ENCODE data around the gene IFT22.
"Not testable (repeated sequence)": the region's sequence is repeated elsewhere in the genome, so short reads cannot be mapped to it uniquely, and the experiment has no call there.

The IFT22 gene

DNA sequence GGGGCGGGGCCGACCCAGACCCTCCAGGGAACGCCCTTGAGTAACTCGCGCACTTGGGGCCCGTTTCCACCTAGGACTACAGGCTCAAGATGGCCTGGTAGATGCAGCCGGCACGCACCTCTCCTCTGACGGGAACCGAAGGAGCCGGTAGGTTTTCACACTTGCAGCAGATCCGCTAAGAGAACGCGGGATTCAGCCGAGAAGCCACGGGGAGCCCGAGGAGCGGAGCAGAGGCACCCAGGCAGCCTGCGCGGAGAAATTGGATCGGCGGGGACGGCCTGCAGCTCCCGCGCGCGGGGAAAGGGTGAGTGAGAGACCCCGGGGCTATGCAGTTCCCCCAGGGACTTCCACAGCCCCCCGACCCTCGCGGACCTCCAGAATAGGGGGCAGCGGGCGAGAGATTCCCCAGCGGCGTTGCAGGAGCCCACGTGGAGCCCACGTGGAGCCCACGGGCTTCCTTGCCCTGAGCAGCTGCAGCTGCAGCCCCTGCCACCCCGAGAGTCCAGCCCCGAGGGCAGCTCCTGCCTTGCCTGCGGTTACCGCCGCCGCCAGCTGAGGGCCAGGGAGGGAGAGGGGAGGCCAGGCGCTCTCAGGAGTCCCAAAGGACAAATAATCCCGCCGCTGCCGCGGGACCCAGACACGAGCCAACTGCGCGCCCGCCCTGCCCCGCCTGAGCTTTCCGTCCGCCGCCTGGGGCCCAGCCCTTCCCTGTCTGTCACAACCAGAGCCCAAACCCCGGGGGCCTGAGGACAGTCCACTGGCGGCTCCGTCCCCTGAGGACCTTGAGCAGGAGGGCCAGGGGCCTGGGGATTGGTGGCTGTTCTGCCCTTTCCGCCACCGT lies 13.1 kb downstream of the IFT22 start:
- no peak for DNase-seq

DNA sequence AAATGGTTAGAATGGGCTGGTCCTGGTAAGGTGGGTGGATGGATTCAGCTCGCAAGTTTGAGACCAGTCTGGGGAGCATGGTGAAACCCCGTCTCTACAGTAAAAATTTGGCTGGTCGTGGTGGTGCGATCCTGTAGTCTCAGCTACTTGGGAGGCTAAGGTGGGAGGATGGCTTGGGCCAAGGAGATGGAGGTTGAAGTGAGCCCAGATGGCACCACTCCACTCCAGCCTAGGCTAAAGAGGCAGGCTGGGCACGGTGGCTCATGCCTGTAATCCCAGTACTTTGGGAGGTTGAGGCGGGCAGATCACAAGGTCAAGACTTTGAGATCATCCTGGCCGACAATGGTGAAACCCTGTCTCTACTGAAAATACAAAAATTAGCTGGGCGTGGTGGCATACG lies 15.3 kb downstream of the IFT22 start:
- DNase-seq = no peak

DNA sequence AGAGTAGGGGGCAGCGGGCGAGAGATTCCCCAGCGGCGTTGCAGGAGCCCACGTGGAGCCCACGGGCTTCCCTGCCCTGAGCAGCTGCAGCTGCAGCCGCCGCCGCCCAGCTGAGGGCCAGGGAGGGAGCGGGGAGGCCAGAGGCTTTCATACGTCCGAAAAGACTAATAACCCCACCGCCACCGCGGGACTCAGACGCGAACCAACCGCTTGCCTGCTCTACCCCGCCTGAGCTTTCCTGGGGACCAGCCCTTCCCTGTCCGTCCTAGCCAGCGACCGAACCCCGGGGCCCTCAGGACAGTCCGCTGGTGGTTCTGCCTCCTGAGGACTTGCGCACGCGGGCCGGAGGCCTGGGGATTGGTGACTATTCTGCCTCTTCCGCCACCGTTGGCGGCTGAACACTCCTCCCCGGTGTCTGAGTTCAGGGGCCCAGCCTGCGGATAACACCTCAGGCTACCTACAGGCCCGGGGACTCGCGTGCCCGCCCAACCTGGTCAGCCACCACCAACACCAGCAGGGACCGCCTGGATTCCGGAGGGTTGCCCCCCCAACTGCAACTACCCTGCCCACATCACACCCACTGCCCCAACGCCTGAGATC lies 18.4 kb downstream of the IFT22 start:
- DNase-seq = no peak

DNA sequence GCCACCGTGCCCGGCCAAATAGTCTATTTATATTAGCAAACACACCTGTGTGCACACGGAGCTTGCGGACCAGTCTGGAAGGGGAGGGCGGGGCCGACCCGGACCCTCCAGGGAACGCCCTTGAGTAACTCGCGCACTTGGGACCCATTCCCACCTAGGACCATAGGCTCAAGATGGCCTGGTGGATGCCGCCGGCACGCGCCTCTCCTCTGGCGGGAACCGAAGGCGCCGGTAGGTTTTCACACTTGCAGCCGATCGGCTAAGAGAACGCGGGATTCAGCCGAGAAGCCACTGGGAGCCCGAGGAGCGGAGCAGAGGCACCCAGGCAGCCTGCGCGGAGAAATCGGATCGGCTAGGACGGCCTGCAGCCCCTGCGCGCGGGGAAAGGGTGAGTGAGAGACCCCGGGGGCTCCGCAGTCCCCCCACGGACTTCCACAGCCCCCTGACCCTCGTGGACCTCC lies 18.9 kb downstream of the IFT22 start:
- DNase-seq = no peak

DNA sequence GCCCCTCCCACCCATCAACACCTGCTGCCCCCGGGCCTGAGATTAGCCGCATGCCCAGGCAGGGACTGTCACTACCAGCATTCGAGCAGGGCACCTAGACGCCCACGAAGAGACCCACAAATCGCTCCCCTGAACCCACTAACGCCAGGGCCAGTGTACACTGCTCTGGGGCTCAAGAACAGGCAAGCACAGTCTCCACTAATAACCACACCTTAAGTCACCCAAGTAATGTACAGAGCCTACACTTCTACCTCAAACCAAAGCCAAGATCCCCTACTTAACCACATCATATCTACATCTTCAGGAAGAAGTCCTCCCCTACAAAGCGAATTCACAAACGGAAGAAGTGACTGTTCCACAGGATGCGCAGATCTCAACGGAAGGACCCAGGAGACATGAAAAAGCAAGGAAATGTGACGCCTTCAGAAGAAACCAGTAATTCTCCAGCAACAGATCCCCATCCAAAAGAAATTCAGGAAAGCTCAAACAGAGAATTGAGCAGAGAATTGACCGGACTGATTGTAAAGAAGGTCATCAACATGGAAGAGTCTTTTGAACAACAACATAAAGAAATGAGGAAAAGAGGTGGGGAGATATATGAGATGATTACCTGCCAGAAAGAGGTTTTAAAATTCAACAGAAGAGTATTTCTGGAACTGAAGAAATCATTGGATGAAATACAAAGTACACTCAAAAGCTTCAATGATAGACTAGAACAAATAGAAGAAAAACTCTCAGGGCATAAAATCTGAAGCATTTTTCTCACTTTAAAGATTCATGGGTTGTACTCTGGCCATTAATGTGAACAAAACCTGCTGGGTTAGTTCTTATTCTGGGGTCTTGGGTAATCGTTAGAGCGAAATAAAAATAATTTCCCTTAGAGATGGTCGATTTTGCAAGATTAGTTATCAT lies 20.9 kb downstream of the IFT22 start:
- DNase-seq = no peak

DNA sequence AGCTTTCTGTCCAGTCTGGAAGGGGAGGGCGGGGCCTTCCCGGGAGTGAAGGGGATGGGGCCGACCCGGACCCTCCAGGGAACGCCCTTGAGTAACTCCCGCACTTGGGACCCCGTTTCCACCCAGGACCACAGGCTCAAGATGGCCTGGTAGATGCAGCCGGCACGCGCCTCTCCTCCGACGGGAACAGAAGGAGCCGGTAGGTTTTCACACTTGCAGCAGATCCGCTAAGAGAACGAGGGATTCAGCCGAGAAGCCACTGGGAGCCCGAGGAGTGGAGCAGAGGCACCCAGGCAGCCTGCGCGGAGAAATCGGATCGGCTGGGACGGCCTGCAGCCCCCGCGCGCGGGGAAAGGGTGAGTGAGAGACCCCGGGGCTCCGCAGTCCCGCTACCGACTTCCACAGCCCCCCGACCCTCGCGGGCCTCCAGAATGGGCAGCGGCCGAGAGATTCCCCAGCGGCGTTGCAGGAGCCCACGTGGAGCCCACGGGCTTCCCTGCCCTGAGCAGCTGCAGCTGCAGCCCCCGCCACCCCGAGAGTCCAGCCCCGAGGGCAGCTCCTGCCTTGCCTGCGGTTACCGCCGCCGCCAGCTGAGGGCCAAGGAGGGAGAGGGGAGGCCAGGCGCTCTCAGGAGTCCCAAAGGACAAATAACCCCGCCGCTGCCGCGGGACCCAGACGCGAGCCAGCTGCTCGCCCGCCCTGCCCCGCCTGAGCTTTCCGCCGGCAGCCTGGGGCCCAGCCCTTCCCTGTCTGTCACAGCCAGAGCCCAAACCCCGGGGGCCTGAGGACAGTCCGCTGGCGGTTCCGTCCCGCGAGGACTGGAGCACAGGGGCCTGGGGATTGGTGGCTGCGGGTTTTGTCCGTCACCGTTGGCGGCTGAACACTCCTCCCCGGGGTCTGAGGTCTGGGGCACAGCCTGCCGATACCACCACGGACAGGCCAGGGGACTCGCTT lies 21.8 kb downstream of the IFT22 start:
- no peak for DNase-seq

DNA sequence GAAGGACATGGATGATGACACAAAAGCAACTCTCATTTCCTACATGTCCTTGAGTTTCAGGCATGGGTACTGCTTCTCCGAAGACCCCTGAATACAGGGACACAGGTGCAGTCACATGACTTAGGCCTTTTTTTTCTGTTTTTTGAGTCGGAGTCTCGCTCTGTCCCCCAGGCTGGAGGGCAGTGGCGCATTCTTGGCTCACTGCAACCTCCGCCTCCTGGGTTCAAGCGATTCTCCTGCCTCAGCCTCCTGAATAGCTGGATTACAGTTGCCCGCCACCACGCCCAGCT lies 26.8 kb downstream of the IFT22 start:
- no peak for DNase-seq

DNA sequence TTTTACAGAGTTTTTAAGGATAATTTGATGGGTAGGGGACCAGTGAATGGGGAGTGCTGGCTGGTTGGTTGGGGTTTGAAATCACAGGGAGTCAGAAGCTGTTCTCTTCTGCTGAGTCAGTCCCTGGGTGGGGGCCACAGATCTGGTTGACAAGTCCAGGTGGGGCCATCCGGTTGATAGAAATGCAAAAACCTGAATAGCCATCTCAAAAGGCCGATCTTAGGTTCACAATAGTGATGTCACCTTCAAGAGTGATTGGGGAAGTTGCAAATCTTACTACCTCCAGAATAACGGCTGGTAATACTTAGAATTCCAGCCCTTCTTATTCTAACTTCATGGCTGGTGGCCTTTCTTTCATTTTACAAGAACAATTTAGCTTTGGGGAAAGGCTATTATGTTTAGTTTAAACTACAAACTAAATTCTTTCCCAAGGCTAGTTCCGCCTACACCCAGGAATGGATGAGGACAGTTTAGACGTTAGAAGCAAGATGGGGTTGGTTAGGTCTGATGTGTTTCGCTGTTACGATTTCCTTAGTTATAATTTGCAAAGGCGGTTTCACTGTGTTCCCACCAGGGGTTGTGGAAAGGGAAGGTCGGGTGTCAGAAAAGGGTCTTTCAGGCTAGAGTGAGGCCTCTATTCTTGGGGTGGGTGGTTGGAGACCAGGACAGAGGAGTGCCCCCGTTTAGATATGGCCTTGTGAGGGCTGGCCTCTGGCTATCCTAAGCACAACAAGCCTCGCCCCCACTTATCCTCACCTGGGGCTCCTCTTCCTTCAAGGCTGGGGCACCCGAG lies 27.4 kb downstream of the IFT22 start:
- DNase-seq = no peak

DNA sequence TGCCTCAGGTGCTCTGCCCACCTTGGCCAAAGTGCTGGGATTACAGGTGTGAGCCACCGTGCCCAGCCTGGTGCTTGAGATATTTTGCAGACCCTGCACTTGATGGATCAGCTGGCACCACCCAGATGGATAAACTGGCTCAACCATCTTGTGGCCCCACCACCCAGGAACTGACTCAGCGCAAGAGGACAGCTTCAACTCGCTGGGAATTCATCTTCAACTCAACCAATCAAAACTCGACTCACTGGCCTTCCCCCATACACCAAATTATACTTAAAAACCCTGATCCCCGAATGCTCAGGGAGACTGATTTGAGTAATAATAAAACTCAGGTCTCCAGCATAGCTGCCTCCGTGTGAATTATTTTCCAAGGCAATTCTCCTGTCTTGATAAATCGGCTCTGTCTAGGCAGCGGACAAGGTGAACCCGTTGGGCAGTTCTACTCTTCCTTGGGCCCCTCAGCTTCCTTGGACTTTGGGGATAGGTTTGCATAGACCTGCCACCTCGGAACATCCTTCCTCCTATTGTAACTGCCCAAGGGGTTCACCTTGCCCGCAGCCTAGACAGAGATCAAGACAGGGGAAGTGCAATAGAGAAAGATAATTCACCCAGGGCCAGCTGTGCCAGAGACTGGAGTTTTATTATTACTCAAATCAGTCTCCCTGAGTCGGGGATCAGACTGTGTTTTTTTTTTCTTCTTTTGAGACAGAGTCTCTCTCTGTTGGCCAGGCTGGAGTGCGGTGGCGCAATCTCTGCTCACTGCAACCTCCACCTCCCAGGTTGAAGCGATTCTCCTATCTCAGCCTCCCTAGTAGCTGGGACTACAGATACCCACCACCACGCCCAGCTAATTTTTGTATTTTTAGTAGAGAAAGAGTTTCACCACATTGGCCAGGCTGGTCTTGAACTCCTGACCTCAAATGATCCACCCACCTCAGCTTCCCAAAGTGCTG lies 28.3 kb downstream of the IFT22 start:
- DNase-seq = not testable (repeated sequence)

DNA sequence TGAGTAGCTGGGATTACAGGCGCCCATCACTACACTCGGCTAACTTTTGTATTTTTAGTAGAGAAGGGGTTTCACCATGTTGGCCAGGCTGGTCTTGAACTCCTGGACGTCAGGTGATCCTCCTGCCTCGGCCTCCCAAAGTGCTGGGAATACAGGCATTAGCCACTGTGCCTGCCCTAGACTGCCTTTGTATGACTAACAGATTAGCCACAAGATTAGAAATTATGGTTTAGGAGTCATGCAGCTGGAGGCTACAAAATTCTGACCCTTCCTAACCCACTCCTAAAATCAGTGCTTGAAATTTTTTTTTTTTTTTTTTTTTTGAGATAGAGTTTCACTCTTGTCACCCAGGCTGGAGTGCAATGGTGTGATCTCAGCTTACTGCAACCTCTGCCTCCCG lies 29.0 kb downstream of the IFT22 start:
- not testable (repeated sequence) for DNase-seq

DNA sequence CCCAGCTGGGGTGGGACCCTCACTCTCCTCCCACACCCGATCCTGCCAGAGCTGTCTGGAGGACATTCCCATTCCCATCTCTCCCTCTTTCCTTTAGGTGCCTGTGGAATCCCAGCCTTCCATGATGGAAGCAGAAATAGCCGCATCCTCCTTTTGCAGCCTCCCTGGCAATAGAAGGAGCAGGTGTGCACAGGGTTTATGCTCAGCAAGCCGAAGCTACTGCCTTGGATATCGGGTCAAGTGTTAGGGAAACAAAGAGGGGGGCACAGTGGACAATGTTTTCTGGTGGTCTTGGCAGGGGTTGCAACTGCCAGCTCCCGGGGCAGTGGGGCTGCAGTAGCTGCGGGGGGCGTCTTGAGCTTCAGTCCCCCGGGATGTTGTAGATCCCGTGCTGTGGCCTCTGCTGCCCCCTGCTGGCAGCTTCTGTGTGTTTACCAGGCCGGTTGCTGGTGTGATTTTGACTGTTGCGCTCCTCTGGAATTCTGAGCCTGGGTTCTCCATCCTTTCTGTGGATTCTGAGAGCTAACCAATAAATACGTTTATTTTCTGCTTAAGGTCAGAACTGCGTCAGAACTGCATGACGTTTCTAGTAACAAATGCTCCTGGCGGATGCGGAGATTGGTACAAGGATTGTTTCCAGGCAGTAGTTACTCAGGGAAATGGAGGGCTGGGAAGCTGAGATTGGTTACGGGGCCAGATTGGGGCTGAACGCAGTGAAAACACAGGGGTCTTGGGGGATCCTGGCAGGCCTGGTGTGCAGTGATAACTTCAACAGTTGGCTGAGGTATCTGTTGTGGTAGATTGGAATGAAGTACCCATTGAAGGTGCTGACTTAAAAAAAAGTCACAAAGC lies 31.2 kb downstream of the IFT22 start:
- peak; percentile 16 for DNase-seq

DNA sequence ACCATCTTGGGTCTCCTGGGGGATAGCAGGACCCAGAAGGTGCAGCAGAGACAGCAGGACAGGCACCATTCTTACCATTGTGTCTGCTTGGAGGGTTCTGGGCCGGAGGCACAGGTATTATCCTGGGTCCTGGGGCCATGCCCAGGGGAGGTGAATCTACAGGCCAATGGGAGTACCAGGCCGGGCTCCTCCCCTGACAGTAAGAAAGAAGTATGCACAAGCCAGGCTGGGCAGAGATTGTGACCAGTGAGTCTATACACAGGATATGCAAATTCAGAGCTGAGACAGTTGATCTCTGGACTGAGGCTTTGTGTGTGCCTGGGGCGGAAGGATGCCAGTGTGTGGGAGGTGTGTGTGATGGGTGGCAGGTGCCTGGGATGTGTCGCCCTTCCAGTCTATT lies 31.9 kb downstream of the IFT22 start:
- not testable (repeated sequence) for DNase-seq

DNA sequence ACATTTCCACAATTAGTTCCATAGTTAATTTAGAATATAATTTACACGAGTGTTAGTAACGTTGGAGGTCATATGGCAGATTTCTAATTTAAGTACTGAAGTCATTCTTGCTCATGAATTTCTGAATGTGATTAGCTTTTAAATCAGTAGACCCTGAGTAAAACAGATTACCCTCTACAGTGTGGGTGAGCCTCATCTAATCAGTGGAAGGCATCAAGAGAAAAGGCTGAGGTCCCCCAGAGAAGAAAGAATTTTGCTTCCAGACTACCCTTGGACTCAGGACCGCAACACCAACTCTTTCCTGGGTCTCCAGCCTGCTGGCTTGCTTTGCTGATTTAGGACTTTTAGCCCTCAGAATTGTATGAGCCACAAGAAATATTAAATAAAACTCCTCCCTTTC lies 33.2 kb downstream of the IFT22 start:
- DNase-seq = no peak

DNA sequence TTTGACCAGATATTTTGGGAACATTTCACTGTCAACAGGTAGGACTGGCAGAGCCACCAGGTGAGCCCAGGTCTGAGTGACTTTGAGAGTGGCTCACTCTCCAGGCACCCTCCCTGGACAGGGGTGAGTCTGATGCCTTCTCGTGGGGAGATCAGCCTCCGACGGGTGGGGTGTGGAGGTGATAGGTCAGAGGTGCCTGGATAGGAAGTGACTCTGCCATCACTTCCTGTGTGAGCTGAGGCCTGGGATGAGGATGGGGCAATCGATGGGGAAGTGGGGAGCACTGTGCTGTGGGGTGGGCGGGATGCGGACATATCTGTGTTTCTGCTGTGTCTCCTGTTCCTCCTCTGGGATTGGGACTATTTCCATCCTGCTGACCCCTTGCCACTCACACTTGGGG lies 34.6 kb downstream of the IFT22 start:
- no peak for DNase-seq

DNA sequence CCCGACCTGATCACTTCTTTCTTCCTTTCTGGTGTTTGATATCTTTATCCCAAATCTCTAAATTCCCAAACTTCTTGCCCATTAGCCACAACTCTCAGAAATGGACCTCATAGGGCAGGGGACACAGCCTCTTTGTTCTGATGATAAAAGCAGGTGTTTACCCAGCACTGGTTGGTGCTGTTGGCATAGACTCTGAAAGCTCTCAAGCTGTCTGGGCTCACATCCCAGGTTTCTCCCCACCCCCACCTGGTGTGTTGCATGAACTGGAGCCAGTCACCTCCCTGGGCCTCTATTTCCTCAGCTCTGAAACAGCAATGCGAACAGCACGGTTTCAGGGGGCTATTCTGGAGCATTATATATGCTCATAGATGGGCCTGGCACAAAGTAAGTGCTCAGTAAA lies 35.7 kb downstream of the IFT22 start:
- not testable (repeated sequence) for DNase-seq

DNA sequence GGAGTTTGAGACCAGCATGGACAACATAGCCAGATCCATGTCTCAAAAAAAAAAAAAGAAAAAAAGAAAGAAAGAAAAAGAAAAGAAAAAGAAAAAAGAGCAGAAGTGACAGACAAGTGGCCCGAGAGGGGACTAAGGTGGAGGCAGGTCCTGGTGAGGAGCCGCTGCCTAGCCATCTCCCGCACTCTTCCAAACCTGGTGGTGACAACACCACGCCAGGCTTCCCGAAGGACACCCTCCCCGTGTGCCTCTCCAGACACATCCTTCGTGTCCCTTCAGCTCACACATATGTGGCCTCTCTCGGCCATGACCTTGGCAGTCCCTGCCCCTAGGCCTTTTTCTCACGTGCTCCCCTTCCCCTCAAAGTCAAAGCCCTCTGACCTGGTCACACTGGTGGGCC lies 36.4 kb downstream of the IFT22 start:
- no peak for DNase-seq

DNA sequence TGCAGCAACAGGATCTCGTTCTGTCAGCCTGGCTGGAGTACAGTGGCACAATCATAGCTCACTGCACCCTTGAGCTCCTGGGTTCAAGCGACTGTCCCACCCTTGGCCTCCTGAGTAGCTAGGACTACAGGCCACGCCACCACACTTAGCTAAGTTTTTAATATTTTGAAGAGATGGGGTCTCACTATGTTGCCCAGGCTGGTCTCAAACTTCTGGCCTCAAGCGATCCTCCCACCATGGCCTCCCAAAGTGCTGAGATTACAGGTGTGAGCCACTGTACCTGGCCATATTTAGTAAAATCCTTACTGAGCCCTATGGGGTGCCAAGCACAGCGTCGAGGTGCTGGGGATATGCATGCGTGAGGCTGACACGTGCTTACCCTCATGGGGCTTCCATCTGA lies 40.7 kb downstream of the IFT22 start:
- not testable (repeated sequence) for DNase-seq

DNA sequence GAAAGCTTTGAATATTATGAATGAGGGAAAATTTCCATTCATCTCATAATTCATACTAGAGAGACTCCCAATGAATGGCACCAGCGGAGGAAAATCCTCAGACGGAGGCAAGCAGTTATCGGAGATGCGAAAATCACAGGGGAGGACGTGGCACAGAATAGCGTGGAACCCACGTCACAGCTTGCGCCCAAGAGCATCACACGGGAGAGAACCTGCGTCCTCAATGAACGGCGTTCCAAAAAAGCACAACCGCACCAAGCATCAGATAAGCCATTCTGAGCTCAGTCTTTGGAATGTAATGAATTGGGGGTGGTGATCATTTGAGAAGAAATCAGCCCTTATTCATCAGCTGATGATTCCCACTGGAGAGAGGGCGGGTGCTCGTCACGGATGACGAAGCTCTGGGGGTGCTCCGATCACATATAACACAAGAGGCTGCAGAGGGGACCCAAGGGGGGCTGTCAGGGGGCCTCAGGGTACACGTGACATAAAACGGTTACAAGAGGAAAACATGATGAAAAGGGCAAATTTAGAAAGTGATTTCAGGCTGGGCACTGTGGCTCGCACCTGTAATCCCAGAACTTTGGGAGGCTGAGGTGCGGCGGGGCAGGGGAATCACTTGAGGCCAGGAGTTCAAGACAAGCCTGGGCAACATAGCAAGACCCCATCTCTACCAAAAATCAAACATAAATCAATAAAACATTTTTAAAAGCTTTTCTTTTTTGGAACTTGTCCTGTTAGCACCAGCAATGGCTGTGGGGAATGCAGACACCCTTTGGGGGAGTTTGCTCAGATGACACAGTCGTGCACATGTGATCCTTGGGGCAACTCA lies 42.9 kb downstream of the IFT22 start:
- DNase-seq = no peak

DNA sequence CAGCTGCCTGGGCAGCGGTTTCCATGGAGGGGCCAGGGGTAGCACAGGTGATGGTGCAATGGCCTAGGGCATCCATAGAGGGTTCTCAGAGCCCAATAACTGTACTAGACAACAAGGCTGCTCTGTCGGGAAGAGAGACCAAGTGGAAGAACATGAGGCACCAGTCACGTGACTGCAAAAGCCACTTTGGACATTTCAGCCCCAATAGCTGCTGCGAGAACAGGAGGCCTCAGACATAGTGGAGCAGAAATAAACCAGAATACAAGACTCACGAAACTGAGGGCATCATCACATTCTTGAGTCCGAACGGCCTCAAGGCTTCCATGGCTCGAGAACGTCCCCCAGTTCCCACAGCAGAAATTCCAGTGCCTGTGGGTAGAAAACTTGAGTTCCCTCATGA lies 44.5 kb downstream of the IFT22 start:
- DNase-seq = no peak

All from NCI-H510A treated with DMSO at 0.1 percent for 48 hours (cell line).